HepG2 (cell line): ENCODE measurements around the gene XXYLT1. TPM values are rescaled to one million over a fixed set of nuclear protein-coding genes. Genes with fewer than 3 reads are reported as not detected.
A peak's percentile ranks its signal among the peaks of the same experiment; 100 is the strongest.

ENCODE experiments used
- ELK4 ChIP-seq: sonication (generic); formaldehyde crosslinking; IDR thresholded peaks from 2 replicates; pipeline ENCODE4 v1.9.0; 2021; ENCODE audit warnings: missing genetic modification reagents, borderline replicate concordance
- NFIC ChIP-seq: IDR thresholded peaks from 2 replicates; pipeline ENCODE4 v1.6.1; 2012; ENCODE audit warnings: mild to moderate bottlenecking, low read length, inconsistent platforms
- ZNF33B ChIP-seq: sonication (generic); formaldehyde crosslinking; IDR thresholded peaks from 2 replicates; pipeline ENCODE4 v1.5.1; 2020; ENCODE audit warnings: mild to moderate bottlenecking, missing genetic modification reagents
- ZNF407 ChIP-seq: sonication (generic); formaldehyde crosslinking; IDR thresholded peaks from one replicate; pipeline ENCODE4 v1.5.1; 2020; ENCODE audit warnings: mild to moderate bottlenecking, missing genetic modification reagents; ENCODE audit errors: not compliant biosample characterization
- ZNF597 ChIP-seq: sonication (generic); formaldehyde crosslinking; IDR thresholded peaks from 2 replicates; pipeline ENCODE4 v1.5.0; 2020; ENCODE audit warnings: missing genetic modification reagents
- ZNF687 ChIP-seq: sonication (generic); formaldehyde crosslinking; IDR thresholded peaks from 2 replicates; pipeline ENCODE4 v1.5.1; 2020; ENCODE audit warnings: mild to moderate bottlenecking, missing genetic modification reagents, moderate library complexity
- ZNF782 ChIP-seq: sonication (generic); formaldehyde crosslinking; IDR thresholded peaks from 2 replicates; pipeline ENCODE4 v1.4.0; 2020; ENCODE audit warnings: missing genetic modification reagents, mild to moderate bottlenecking, borderline replicate concordance
- ZNF784 ChIP-seq: sonication (generic); formaldehyde crosslinking; IDR thresholded peaks from 2 replicates; pipeline ENCODE4 v1.5.1; 2020; ENCODE audit warnings: missing genetic modification reagents, mild to moderate bottlenecking, borderline replicate concordance
- polyA plus RNA-seq, 8 experiments: library from polyadenylated mRNA; depleted of rRNA in 3 of 8; stranded (reverse) in 7 of 8; unstranded in 1 of 8; fragments of >200 nt; fragmentation: Illumina TruSeq in 4 of 8; extraction: Trizol in 4 of 8; gene quantifications; 2 replicates each; pipeline versions ENCODE4 v1.2.1 to v1.2.3, GENCODE V29; 2011 to 2016; ENCODE audit warnings: low read depth in 4 of 8, missing spikeins in 1 of 8, mixed read lengths in 1 of 8; ENCODE audit not compliant: insufficient read depth in 1 of 8
- total RNA-seq, 5 experiments: library from RNA; depleted of rRNA; stranded (reverse); fragments of >200 nt; fragmentation: Illumina TruSeq; extraction: Trizol; gene quantifications; 2 replicates each; pipeline ENCODE4 v1.2.3, GENCODE V29; 2016; ENCODE audit warnings: low read depth in 1 of 5

Gene XXYLT1
- total and polyA plus RNA-seq, 2 of the 13 experiments (the other 11 are each of a cell fraction or from before 2014, with no cell fraction given): 17.7 to 19.0 TPM

GRCh38 chr3:195178124-195178910 is 92.6 kb downstream of the XXYLT1 start (continued):
- TF ChIP-seq ZNF407 (CRISPR knock-in tag) (no peak), ZNF597 (CRISPR knock-in tag) (no peak), ZNF687 (CRISPR knock-in tag) (peak; percentile 69), NFIC (no peak), ZNF784 (no peak), ELK4 (no peak), ZNF782 (CRISPR knock-in tag) (no peak), ZNF33B (CRISPR knock-in tag) (no peak)
